Measurements from ENCODE around the gene CSTF1. TPM values are rescaled to one million over a fixed set of nuclear protein-coding genes. Genes with fewer than 3 reads are reported as not detected.

CSTF1 gene
- total and polyA plus RNA-seq, 3 donors from 2014 or later, result 41.8 to 80.6 (median 53.3) TPM

DNA sequence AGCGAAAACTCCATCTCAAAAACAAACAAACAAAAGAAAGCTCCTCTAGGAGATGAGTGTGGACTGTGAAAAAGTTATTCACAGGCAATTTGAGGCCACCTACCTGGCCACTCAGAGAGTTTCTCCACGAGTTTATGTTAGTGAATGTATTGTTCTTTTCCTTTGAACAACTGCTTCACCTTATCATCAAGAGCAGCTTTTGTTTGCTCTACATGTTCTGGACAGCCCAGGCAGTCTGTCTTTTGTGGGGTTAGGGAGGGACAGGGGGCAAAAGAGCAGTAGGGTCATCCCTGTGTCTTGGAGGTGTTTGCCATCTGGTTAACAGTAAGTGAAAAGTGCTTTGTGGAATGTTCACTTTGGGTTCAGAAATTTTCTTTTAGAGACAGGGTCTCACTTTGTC lies 27.6 kb downstream of the CSTF1 start:
- H3K27ac ChIP-seq, result peak overlapping the region in 1 of 2 donors; percentile 62
- no peaks in the 10 kb centered on the region for H3K27me3 ChIP-seq
- no peaks in the 10 kb centered on the region for H3K36me3 ChIP-seq (ENCODE audit: low read depth, missing control alignments)
- intact Hi-C loops (cut with DNase I; ENCODE audit: low total_unique reads), result no loop called here
- H3K4me3 ChIP-seq, result no peak overlapping the region
- TF ChIP-seq, protein P1, sequence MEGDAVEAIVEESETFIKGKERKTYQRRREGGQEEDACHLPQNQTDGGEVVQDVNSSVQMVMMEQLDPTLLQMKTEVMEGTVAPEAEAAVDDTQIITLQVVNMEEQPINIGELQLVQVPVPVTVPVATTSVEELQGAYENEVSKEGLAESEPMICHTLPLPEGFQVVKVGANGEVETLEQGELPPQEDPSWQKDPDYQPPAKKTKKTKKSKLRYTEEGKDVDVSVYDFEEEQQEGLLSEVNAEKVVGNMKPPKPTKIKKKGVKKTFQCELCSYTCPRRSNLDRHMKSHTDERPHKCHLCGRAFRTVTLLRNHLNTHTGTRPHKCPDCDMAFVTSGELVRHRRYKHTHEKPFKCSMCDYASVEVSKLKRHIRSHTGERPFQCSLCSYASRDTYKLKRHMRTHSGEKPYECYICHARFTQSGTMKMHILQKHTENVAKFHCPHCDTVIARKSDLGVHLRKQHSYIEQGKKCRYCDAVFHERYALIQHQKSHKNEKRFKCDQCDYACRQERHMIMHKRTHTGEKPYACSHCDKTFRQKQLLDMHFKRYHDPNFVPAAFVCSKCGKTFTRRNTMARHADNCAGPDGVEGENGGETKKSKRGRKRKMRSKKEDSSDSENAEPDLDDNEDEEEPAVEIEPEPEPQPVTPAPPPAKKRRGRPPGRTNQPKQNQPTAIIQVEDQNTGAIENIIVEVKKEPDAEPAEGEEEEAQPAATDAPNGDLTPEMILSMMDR (IDR thresholded peaks at IDR 0.05), result no peak
- TF ChIP-seq POLR2A (IDR thresholded peaks at IDR 0.05), result no peak
- H3K9me3 ChIP-seq, result no peaks in the 10 kb centered on the region
- 85 to 86% methylated on average over 2 of the region's 2 CpGs for WGBS, 2 donors
- DNase-seq, result no peak
- H3K4me1 ChIP-seq, result peaks cover 8% of the 10 kb centered on the region

DNA sequence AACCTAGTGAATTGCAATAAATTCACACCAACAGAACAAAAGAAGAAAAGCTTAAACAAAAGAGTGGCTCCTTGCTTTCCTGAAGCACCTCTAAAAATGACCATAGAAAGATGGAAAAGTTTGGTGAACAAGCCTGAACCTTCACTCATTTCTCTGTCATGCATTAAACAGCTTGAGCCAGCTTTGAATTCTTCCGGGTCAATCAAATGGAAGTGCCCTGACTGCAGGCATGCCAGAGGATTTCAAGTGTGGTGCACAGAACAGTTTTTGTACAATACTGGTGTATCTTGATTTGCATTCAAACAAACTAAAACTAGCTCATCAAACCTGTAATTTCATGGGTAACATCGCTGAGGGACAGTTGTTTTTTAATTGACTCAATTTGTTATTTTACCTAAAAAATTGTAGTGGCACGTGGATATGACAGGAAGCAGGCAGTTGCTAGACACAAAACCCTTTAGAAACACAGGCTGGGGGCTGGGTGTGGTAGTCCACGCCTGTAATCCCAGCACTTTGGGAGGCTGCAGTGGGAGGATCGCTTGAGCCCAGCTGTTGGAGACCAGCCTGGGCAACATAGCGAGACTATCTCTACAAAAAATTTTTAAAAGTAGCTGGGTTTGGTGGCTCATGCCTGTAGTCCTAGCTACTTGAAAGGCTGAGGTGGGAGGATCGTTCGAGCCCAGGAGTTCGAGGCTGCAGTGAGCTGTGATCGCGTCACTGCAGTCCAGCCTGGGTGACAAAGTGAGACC lies 28.7 kb downstream of the CSTF1 start:
- Histone ChIP-seq H3K4me3 (no peak overlapping the region), H3K9me3 (no peaks in the 10 kb centered on the region), H3K27ac (no peak overlapping the region), H3K27me3 (no peaks in the 10 kb centered on the region), H3K4me1 (peaks cover 8% of the 10 kb centered on the region), H3K36me3 (ENCODE audit: low read depth, missing control alignments) (no peaks in the 10 kb centered on the region)
- intact Hi-C loops (cut with DNase I; ENCODE audit: low total_unique reads), result no loop called here
- DNase-seq, result no peak
- WGBS, 2 donors, result 80 to 81% methylated on average over 11 of the region's 11 CpGs
- TF ChIP-seq, protein P1 (IDR thresholded peaks at IDR 0.05), result no peak
- no peak for TF ChIP-seq POLR2A (IDR thresholded peaks at IDR 0.05)

DNA sequence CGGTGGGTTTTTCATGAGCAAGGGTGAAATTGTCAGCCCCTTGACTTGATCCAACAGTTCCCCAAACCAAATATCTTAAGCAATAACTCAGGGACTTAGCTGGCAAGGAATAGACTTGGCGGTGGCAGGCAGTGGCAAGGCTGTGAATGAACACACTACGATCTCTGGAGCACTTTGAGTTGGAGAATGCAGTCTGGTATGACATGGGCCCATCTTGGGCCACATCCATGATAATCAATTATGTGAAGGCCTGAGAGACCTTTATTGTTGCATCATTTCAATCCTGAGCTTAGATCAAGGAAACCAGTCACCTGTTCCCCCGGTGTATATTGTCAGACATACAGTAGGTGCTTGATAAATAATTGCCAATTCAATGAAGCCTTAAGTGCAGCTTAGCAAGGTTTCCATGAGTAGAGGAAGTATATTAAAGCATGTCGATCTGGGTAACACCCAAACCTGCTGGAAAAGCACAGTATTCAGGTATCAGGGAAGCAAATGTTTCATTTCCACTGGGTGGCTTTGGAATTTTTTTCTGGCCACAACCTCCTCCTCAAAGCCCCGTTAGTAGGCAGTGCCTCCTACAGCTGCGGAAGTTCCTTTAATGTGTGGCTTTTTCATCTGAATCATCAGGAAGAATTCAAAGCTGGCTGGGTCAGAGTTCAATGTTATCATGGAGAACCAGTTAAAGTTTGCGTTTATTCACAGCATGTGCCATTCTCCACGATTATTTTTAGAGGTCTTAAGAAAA lies 29.8 kb downstream of the CSTF1 start:
- intact Hi-C loops (cut with DNase I; ENCODE audit: low total_unique reads), result no loop called here
- Histone ChIP-seq H3K27me3 (no peaks in the 10 kb centered on the region), H3K36me3 (ENCODE audit: low read depth, missing control alignments) (no peaks in the 10 kb centered on the region), H3K9me3 (no peaks in the 10 kb centered on the region), H3K4me1 (peaks cover 8% of the 10 kb centered on the region), H3K4me3 (no peak overlapping the region), H3K27ac (no peak overlapping the region)
- TF ChIP-seq POLR2A (IDR thresholded peaks at IDR 0.05), result no peak
- TF ChIP-seq, protein P1 (IDR thresholded peaks at IDR 0.05), result no peak
- no peak for DNase-seq
- WGBS, 2 donors, result 53 to 54% methylated on average over 8 to 9 of the region's 9 CpGs

- DNase-seq, result no peak
- TF ChIP-seq POLR2A (IDR thresholded peaks at IDR 0.05), result no peak
- TF ChIP-seq, protein P1 (IDR thresholded peaks at IDR 0.05), result no peak
- peaks cover 8% of the 10 kb centered on the region for H3K4me1 ChIP-seq
- WGBS, 2 donors, result 30 to 46% methylated on average over 4 of the region's 4 CpGs
- H3K27me3 ChIP-seq, result no peaks in the 10 kb centered on the region
- no peak overlapping the region for H3K27ac ChIP-seq
- H3K9me3 ChIP-seq, result no peaks in the 10 kb centered on the region
- no peaks in the 10 kb centered on the region for H3K36me3 ChIP-seq (ENCODE audit: low read depth, missing control alignments)
- no peak overlapping the region for H3K4me3 ChIP-seq
- intact Hi-C loops (cut with DNase I; ENCODE audit: low total_unique reads), result no loop called here
These were observed 30.4 kb downstream of the CSTF1 start for GRCh38 chr20:56422824-56423189.

Data from testis (tissue), 3 donors.